ENCODE data around the gene SPOCK1. TPM values are rescaled to one million over a fixed set of nuclear protein-coding genes. Genes with fewer than 3 reads are reported as not detected.

Gene SPOCK1
- polyA plus RNA-seq, 4 donors: 6.4 to 11.5 (median 10.0) TPM

DNA sequence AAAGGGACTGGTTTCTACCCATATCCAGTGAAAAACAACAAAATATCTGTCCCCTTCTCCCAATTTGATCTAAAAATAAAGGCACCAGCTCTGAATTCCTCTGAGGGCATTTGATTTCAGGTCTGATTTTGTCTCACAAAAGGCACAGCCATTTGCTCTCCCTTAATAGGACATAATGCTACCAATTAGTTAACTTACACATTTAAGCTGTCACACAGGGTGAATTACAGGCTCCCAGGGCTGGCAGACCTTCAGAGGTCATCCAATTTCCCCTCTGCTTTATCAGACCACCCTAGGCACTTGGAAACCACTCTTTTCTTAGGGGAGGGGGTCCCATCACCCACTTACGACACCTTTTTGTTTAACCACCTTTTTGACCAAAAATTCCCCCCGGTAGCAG, 319.9 kb downstream of the SPOCK1 start:
- DNase-seq (ENCODE audit: low read depth in 4 of 4, low spot score in 2 of 4): no peak

DNA sequence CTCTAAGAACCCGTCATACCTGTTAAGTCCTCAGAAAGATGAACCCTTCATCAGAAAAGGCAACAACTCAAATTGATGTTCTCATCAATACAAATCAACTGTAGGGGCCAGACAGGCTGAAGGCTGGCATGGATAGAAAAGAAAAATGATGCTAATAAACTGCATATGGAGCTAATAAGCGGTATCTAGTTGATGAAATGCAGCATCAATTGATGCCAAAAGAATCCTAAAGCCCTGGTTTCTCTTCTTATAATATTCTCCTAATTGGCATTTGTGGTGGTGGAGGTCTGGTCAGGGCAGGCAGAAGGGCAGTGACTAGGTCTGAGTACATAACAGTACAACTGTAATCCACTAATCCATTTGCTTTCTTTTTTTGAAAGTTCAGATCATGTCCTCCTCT, 322.5 kb downstream of the SPOCK1 start:
- DNase-seq (ENCODE audit: low read depth in 4 of 4, low spot score in 2 of 4): no peak

DNA sequence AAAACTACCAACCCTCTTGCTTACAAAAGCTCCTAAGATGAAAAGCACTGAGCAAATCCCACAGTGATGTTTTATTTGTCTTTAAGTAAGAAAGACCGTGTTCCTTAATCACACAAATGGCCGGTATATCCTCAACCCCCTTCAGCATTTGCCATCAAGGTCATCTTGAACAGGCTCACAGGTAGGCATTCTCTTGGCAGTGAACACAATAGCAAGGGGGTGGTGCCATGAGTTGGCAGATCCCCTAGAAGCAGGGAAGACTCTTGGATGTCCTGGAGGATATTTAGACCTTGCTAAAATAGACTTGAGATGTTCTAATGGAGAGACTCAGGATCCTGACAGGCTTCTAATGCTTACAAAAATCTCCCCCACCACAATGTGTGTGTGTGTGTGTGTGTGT, 323.0 kb downstream of the SPOCK1 start:
- DNase-seq (ENCODE audit: low read depth in 4 of 4, low spot score in 2 of 4): no peak

DNA sequence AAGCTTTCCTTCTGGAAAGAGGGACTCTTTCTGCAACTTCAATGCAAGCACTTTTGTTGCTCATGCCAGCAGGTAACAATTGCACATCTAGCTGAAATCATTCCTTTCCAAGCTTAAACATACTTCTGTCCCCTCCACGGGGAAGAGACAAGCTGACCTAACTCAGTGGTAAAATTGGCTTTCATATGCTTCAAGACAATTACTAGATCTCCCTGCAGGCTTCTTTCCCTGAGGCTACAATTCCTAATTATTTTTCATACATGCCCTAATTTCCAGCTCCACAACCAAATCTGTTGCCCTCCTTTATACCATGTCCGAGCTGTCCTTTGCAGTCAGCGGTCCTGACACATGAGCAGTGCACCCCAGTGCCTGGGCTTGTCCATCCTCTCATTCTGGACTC, 324.9 kb downstream of the SPOCK1 start:
- DNase-seq (ENCODE audit: low read depth in 4 of 4, low spot score in 2 of 4): no peak

DNA sequence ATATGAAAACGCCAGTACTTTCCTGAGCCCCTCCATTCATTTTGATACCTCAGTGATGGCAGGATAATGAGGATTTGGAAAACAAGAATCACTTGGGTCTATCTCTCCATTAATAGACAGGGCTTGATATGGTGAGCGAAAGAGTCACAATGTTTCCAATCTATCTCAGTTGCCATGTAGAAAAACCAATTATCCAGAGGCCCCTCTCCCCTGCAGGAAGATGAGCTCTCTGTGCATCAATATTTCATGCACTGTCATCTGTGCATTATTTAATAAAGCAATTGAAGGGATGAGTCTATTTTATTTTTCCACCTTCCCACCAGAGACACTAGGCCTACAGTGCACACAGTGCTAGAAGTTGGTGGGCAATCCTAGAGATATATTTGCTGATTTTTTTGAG, 326.9 kb downstream of the SPOCK1 start:
- no peak for DNase-seq (ENCODE audit: low read depth in 4 of 4, low spot score in 2 of 4)

DNA sequence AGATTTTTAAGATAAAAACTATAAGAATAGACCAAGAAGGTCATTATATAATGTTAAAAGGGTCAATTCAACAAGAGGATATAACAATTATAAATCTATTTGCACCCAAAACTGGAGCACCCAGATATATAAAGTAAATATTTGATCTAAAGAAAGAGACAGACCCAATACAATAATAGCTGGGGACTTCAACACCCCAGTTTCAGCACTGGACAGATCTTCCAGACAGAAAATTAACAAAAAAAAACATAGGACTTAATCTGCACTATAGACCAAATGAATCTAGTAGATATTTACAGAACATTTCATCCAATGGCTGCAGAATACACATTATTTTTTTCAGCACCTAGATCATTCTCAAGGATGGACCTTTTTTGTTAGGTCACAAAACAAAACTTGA, 331.9 kb downstream of the SPOCK1 start:
- no peak for DNase-seq (ENCODE audit: low read depth in 4 of 4, low spot score in 2 of 4)

DNA sequence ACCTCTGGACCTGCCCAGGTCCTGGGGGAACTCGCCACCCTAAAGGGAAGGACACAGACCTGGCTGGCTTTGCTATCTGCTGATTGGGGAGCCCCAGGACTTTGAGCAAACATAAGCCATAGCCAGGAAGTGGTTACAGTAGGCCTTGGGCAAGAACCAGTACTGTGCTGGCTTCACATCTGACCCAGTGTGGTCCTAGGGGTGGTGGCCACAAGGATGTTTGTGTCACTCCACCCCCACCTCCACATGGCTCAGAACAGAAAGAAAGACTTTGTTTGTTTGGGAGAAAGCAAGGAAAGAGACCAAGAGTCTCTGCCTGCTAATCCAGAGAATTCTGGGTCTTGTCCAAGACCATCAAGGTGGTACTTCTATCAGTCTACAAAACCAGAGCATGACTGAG, 334.2 kb downstream of the SPOCK1 start:
- no peak for DNase-seq (ENCODE audit: low read depth in 4 of 4, low spot score in 2 of 4)

DNA sequence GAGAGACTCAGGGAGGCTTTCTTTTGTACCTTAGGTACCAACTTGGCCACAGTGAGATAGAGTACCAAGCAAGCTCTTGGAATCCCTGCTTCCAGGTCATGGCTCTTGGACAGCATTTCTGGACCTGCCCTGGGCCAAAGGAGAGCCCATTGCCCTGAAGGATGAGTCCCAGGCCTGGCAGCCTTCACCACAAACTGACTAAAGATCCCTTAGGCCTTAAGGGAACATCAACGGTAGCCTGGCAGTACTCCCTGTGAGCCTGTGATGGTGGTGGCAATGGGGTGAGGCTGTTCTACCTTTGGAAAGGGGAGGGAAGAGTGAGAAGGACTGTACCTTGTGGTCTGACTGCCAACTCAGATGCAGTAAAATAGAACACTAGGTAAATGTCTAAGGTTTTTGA, 334.6 kb downstream of the SPOCK1 start:
- DNase-seq (ENCODE audit: low read depth in 4 of 4, low spot score in 2 of 4): no peak

DNA sequence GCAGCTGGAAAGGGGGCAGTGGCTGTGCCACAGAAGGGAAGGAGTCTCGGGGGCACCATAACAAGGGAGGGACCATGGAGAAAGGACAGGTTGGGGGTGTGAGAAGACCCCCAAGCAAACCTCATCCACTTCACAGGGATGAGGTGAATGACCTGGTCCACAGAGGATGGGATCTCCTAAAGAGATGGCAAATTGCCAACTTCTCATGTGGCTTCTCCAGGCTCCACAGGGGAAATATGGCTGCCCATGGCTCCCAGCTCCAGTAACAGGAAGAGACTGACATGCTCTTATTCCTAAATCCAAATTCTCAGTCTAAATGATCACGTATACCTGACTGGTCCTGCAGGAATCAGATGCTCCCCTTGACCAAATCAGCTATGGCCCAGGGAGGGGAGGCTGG, 340.4 kb downstream of the SPOCK1 start:
- no peak for DNase-seq (ENCODE audit: low read depth in 4 of 4, low spot score in 2 of 4)

DNA sequence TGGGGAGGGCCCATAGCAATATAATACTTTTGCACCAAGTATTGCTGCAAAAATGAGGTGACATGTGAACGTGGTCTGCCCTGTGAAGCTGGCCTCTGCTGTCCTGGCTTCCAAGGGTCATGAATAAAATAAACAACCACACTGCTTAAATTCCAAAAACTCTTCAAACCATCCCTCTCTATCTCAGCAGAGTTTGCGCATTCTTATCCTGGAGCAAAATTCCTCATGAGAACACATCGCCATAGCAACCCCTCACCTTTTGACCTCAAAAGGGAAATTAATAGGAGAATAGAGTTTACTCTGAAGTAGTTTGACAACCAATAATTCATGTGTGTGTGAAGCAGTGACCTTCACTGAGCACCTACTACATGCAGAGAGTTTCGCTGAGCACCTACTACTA, 342.9 kb downstream of the SPOCK1 start:
- DNase-seq (ENCODE audit: low read depth in 4 of 4, low spot score in 2 of 4): no peak

DNA sequence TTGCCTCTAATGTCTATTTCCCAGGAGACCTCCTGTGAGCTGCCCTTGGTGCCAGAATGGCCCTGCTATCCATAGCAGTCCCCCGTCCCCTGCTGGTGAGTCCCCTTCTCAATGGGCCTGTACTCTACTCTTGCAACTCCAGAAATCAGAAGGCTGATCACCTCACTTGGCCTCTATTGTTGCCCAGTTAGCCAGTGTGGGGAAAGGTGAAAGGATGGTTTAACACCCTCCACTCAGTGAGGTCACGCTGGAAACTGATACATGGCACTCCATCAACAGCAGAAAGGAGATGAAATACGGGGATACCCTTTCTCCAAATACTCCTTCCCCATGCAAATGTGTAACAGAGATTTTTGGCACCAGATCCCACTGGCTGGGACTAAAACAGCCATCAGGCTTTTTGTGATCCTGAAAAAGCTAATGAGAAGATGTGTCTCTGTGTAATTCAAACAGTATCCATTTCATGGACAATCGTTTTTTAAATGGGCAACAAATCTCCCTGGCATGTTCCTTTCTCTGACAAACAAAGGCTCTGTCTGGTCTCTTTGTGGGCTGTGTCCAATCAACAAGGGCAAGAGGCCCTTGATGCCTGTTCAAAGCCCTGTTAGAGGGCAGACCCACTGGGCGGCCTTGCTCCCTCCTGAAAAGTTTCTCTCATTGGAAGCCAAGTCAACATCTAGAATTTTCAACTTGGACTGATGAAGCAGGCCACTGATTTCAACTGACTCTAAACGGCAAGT, 343.7 kb downstream of the SPOCK1 start:
- DNase-seq (ENCODE audit: low read depth in 4 of 4, low spot score in 2 of 4): peak in 1 of 4 donors; percentile 29

DNA sequence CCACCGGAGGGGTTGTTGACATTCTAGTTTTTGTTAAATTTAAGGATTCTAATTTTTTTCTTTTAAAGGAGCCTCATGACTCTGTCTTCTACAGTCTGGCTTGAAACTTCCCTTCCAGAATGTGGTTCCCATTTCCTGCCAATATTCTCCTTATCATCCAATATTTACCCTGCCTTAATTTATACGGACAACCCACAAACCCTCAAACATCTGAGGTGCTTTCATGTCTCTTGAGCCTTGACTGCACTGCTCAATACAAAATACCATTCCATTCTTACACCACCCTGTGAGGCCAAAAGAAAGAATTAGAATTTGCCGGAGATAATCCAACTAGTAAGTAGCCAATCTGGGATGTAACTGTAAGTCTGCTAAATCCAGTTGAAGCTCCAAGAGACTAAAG, 346.5 kb downstream of the SPOCK1 start:
- DNase-seq (ENCODE audit: low read depth in 4 of 4, low spot score in 2 of 4): no peak

DNA sequence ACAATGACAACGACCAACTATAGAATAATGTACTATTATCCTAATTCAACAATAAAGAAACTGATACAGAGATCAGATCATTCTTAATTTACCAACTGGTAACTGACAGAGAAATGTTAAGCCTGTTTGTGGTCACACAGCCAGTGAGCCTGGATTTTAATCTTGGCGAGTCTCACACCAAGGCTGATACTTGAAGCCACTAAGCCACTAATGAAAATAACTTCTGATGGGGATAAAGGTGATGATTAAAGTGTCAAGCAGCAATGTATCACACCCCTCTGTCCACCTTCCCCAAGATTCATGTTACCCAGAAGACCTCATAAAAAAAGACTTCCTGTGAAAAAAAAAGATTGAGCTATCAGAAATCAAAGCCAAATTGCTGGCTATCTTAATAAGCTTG, 350.5 kb downstream of the SPOCK1 start:
- DNase-seq (ENCODE audit: low read depth in 4 of 4, low spot score in 2 of 4): no peak

DNA sequence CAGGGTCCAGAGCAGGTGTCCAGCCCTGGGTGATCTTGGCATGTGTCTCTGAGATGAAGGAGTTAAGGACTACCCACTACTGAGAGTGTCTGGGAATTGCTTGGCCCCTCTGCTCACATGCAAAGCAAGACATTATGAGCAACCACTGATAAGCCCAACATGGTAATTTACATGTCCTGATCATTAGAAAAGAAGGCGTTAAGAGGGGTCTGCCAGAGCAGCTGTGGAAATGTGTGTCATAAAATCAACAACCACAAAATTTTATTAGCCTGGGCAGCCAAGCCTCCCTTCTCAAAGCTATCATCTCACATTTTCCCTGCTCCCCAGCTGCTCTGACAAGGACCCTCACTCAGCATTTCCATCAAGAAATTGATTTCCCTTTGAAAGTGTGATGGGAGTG, 351.0 kb downstream of the SPOCK1 start:
- no peak for DNase-seq (ENCODE audit: low read depth in 4 of 4, low spot score in 2 of 4)

DNA sequence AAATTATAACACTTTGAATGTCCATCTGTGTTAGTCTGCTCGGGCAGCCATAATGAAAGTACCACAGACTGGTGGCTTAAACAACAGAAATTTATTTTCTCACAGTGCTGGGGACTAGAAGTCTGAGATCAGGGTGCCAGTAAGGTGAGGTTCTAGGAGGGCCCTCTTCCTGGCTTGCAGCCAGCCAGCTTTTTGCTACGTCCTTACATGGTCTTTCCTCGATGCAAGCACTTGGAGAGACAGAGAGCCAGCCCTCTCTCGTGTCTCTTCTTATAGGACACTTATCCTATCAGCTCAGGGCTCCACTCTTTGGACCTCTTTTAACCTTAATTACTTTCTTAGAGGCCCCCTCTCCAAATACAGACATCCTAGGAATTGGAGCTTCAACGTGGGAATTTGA, 351.8 kb downstream of the SPOCK1 start:
- no peak for DNase-seq (ENCODE audit: low read depth in 4 of 4, low spot score in 2 of 4)

DNA sequence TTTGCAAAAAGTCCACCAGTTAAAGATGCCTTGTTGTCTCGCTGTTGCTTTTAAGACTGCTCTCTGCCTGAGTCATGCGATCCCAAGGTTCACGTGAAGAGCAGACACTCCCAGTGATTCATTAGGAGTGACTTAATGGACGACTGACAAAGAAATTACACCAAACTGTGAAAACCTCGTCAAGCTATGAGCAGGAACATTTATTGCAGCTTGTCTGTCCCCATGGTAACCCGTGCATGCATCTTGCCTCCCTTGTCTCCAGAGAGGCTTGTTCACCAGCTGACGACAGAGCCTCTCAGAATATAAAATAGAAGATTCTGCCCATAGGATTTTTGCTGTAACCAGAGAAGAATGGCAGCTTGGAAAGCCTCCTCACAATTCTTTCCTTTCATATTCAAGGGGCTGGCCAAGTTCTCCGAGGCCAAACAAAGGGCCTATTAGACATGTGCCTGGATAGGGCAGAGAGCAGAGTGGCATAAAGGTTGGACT, 352.7 kb downstream of the SPOCK1 start:
- DNase-seq (ENCODE audit: low read depth in 4 of 4, low spot score in 2 of 4): peak in 3 of 4 donors; percentile 36 to 51 (median 49)

DNA sequence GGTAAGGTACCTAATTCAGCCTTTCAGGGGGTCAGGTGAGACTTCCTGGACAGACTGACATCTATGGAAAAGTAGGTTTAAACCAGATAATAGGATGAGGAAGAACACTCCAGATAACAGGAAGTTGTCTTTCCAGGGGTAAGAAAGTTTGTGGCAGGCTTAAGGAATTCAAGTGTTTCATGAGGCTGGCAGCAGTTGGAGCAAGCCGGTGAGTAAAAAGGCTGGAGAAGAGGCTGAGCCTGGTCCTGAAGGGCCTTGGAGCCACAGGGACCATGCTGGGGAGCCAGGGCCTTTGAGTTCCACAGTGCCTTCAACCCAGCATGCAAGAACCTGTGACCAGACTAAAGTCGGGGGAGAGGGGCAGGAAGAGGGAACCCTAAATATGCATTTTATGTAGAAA, 353.4 kb downstream of the SPOCK1 start:
- DNase-seq (ENCODE audit: low read depth in 4 of 4, low spot score in 2 of 4): no peak

DNA sequence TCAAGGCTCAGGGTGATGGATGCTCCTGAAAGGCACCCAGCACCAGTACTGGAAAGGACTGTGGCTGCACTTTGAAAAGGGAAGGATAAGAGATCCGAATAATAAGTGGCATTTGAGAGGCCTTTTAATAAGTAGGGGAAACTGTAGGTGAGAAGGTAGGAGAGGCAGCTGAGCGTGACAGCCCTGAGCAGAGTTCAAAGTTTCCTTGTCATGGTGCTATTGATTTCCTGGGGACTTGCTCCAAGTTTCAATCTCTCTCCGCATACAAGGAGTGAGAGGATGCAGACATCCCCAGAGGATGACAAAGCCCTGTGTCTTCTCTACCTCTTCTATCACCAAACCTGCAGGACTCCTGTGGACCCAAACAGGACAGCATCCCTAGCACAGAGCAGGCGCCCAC, 354.5 kb downstream of the SPOCK1 start:
- no peak for DNase-seq (ENCODE audit: low read depth in 4 of 4, low spot score in 2 of 4)

DNA sequence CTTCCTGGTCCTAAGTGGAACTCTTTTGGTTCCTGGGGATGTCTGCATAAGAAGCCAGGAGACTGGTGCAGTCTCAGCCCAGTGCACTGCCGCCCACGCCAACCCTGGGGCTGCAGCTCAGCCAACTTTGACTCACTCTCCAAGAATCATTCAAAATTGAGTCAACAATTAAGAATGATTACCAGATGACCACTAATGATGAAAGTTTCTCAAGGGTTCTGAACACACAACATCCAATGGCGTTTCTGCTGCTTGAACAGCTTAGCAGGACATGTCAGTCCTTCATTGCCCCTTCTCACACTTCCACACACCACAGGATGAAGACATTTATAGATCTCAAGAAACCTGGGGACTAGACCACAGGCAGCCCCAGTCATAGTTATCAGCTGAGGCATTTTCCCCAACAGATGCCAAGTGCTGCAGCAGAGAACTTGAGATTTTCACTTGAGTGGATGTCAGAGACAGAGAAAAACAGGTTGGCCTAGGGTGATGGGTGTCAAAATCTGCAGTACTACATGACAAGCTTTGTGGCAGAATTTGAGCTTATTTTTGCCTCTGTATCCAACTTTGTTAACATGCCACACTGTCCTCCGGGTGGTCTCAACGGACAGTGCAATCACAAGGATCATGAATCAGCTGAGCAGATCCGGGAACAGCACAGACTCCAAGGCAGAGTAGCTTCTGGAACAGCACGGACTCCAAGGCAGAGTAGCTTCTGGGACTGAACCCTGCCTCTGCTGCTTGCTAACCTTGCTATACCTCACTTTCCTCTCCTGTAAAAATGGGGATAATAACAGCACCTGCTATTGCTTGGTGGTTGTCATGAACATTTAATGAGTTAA, 356.1 kb downstream of the SPOCK1 start:
- DNase-seq (ENCODE audit: low read depth in 4 of 4, low spot score in 2 of 4): no peak

DNA sequence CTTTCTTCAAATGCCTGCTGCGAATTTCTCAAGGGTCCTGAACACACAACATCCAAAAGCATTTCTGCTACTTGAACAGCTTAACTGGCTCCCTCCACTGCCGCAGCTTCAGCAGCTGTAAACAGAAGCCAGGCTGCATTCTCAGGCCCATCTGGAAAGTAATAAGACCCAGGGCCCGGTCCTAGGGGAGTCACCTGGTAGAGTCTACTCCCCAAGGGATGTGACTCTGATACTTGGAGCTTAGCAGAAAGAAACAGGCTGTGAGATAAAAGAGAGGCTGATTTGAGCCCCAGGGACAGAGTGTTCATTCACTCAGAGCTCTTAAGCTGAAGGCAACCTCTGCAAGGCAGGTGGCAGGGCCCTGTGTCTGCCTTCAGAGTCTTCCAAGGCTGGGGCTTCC, 356.8 kb downstream of the SPOCK1 start:
- DNase-seq (ENCODE audit: low read depth in 4 of 4, low spot score in 2 of 4): no peak

DNA sequence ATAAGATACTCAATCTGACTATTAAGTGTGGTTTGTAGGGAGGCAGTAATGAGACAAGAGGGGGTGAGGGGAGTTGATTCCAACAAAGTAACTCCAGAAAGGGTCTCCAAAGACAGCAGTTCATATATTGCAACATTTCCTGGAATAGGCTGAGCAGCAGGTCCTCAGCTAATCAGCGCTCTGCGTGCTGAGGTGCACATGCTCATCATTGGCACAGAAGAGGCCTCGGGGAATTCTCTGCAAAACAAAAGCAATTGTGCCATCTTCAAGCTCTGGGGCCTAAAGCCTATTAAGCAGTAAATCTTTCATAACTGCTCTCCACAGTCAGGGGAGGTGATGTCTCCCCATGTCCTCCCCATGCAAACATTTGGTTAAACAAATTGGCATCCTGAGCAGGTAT, 357.3 kb downstream of the SPOCK1 start:
- no peak for DNase-seq (ENCODE audit: low read depth in 4 of 4, low spot score in 2 of 4)

All from left renal cortex interstitium (tissue), 4 donors.